Erythroblast (primary cell): Measurements from ENCODE around the gene STEAP1B.
"Not testable (repeated sequence)": the region's sequence is repeated elsewhere in the genome, so short reads cannot be mapped to it uniquely, and the experiment has no call there.

Experiments used
- GATA1 ChIP-seq: IDR thresholded peaks from 2 replicates; pipeline ENCODE4 v1.6.1; 2011; ENCODE audit warnings: low read depth, mild to moderate bottlenecking, control low read depth, low read length, moderate library complexity
- POLR2A ChIP-seq: IDR thresholded peaks from 2 replicates; pipeline ENCODE4 v1.6.1; 2011; ENCODE audit warnings: mild to moderate bottlenecking, low read length

DNA sequence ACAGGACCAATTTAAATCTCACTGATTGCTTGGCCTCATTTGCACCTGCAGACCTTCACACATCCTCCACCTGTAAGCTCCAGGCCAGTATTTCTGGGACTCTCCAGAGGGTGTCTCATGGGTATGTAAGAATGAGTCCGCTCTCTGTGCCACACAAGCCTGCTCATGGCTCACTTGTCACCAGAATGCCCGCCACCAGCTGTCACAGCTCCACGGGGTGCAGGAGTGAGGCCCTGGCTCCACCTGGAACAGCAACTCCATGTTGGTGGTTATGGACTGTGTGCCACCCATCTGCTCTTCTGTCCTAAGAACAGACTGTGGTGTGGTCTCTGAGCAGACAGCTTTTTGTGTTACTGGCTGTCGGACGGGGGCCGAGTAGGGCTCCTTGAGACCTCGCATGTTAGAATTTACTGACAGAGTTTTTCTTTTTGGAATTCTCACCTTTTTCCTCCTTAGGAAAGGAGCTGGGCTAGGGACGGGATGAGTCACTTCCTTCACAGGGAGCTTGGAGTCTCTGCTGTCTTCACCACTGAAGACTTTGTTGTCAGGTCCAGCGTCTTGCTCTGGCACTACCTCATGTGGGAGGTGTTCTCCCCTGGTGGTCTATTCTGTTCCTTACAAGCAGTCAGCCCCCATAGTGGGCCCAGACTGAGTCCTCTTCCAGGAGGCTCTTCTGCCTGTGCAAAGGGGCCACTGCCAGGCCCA, 6.5 kb upstream of the STEAP1B start:
- TF ChIP-seq POLR2A, GATA1: not testable (repeated sequence)
